ENCODE data around the gene ADCK2. TPM values are rescaled to one million over a fixed set of nuclear protein-coding genes. Genes with fewer than 3 reads are reported as not detected.
"Not testable (repeated sequence)": the region's sequence is repeated elsewhere in the genome, so short reads cannot be mapped to it uniquely, and the experiment has no call there.

The ADCK2 gene
- total RNA-seq, 1 donor from 2014 or later = 20.2 TPM

DNA sequence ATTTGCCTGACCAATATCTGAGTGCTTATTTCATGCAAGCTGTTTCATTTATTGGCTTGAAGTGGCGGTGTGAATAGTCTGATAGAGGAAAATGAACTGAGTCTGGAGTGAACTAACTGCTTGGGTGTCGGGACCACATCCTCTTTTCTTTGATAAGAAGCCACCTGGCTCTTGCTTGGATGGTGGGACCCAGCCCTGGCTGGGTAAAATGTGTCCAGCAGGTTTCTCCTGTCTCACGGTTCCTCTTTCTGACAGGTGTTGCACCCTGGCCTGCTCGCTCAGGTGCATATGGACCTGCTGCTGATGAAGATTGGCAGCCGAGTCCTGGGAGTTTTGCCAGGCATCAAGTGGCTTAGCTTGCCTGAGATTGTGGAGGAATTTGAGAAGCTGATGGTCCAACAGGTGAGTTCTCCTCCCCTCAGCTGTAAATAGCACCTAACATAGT, 1.6 kb downstream of the ADCK2 start:
- peak; percentile 5 for ATAC-seq

DNA sequence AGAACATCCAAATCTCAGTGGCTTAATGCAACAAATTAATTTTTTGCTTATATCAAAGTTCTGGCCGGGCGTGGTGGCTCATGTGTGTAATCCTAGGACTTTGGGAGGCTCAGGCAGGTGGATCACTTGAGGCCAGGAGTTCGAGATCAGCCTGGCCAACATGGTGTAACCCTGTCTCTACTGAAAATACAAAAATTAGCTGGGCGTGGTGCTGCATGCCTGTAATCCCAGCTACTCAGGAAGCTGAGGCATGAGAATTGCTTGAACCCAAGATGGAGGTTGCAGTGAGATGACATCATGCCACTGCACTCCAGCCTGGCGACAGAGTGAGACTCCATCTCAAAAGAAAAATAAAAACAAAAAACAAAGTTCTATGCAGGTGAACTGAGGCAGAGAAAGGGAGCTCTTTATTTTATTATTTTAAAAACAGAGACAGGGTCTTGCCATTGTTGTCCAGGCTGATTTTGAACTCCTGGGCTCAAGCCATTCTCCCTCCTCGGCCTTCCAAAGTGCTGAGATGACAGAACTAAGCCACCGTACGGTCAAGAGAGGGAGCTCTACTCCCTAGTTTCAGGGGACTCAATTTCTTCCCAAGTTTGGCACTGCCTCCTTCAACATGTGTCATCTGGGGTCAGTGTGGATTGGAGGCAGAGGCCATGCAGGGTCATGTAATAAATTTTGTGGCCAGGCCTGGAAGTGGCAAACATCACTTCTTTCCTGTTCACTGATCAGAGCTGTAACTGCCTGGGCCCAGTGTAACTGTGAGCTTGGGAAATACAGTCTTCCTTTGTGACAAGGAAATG, 2.4 kb downstream of the ADCK2 start:
- ATAC-seq = no peak

- ATAC-seq = no peak
Observed at GRCh38 chr7:140675726-140676125, 3.0 kb downstream of the ADCK2 start.

DNA sequence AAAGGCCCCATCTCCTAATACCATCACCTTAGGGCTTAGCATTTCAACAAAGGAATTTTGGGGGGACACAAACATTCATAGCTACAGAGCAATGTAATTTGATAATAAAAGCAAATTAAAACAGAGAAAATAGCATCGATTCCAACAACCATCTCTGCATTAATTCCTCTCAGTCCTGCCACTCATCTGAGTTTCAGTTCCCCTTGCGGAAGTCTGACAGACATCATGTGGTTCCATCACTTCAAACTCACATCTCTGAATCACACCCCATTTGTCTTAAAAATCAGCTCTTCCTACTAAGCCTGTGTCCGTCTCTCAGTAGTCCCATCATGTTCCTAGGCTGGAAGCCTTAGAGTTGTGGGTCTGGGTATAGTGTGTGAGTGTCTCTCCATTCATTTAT, 3.6 kb downstream of the ADCK2 start:
- ATAC-seq = no peak

DNA sequence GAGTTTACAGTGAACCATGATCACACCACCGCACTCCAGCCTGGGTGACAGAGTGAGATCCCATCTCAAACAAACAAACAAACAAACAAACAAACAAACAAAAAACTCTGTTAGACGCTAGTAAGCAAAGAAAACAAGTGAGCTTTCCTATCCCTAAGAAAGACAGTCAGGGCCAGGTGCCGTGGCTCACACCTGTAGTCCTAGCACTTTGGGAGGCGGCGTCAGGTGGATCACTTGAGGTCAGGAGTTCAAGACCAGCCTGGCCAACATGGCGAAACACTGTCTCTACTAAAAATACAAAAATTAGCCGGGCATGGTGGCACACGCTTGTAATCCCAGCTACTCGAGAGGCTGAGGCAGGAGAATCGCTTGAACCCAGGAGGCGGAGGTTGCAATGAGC, 4.2 kb downstream of the ADCK2 start:
- ATAC-seq = not testable (repeated sequence)

GRCh38 chr7:140677496-140677895, 4.8 kb downstream of the ADCK2 start:
- no peak for ATAC-seq

DNA sequence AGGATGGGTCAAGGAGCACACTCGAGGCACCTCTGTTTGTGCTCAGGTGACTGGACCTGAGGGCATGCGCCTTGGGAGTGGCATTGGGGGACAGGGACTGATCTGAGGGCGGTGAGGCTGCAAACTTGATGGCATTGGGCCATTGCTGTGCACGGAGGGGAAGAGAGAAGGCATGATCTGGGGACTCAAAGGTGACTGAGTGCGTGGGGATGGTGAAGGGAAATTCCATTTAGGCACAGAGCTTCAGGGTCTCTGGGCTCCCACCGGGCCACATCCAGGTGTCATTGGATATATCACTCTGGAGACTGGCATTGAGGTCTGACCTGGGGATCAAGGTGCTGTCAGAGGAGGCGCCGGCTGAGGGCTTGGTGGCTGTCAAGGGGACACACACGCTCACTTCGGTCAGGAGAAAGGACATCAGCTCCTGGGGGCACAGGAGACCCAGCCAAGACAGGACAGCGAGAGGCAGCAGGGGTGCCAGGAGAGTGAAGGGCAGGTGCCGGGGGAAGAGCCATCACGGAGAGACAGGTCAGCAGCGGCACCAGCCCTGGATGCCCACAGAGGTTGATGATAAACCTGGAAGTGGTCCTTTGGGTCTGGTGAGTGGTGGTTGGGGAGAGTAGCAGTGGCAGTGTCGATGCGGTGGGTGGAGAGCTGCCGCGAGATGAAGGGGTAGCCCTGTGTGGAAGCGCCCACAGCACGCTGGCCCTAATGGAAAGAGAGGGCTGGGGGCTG, 5.5 kb downstream of the ADCK2 start:
- ATAC-seq = no peak

DNA sequence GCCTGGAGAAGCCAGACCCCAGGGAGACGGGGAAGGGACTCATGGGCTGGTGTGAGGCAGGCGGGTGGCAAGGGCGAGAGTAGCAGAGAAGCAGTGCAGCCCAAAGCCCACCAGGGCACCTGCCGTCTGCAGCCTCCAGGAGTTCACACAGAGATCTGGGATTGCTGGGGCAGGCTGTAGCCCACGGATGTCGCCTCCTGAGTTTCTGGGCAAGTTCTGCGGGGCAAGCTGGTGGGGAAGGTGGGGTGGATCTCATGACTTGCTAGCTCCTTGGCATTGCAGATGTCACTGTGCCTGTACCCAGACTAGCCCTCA, 6.0 kb downstream of the ADCK2 start:
- ATAC-seq = no peak

DNA sequence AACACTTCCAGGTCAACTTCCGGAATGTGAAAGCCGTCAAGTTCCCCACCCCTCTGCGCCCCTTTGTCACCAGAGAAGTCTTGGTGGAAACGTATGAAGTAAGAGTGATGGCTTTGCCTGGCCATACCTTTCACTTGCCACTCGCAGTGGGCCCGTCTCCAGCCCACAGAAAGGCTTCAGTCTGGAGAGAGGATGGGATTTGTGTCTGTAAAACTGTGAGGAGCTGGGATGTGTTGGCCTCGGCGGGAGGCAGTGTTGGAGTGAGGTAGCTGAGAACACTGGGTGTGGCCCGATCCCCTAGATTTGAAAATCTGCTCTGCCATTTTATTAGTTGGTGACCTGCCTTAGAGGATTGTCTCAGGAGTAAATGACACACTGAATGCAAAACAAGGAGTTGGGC, 6.4 kb downstream of the ADCK2 start:
- no peak for ATAC-seq

- ATAC-seq = no peak
Observed at GRCh38 chr7:140680886-140681285, 8.1 kb downstream of the ADCK2 start.

DNA sequence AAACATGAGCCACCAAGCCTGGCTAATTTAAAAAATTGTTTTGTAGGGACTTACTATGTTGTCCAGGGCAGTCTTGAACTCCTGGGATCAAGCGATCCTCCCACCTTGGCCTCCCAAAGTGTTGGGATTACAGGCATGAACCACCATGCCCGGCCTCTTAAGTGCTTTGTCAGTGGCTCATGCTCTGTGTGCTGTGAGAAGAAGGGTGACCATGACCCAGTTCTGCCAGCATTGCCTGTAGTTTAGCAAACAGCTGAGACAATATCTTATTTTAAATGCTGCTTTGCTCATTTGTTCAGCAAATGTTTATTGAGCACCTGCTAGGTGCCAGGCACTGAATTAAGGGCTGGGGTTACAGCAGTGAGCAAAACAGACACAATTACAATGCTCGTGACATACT, 9.0 kb downstream of the ADCK2 start:
- ATAC-seq = no peak

DNA sequence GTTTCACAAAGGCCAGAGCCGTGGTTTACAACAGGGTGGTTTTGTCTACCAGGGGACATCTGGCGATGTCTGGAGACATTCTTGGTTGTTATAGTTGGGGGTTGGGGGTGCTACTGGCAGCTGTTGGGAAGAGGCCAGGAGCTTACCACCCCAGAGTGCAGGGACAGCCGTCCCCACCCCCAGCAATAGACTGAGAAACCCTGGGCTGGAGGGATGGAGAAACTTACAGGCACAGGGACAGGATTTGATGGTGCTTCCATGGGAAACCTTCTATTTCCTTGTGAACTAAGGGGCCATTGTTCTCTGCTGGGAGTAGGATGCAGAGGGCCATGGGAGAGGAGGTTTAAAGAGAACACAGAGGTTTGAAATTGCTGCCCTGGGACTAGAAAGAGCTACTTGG, 10.9 kb downstream of the ADCK2 start:
- no peak for ATAC-seq

- ATAC-seq = peak; percentile 25
Observed at GRCh38 chr7:140684066-140684950, 11.6 kb downstream of the ADCK2 start.

DNA sequence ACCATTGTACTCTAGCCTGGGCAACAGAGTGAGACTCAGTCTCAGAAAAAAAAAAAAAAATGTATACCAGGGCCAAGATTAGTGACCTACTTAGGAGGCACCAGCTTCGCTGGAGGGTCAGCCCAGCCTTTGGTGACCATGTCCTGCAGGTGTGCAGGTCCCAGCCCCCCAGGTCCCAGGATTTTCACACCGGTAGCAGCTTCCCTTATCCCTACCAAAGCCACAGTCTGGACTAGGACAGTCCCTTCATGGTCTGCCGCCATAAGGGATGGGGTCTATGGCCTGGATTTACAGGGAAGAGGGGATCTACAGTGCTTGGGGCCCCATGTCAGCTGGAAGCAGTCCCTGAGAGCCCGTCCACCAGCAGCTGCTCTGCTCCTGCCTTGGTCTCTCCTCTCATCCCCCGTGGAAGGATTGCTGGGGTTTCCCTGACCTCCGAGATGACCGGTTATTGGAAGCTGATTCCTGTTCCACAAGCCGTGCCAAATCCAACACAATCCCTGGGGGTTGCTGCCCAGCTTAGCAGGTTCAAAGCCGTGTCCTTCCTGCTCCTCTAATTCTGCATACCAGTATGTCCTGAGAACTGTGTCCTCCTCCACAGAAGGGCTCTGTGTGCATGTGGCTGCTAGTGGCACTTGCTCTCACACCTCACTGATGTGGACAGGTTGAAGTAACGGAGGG, 12.8 kb downstream of the ADCK2 start:
- no peak for ATAC-seq

GRCh38 chr7:140686921-140687320, 14.2 kb downstream of the ADCK2 start:
- no peak for ATAC-seq

- no peak for ATAC-seq
Observed at GRCh38 chr7:140688341-140688740, 15.6 kb downstream of the ADCK2 start.

DNA sequence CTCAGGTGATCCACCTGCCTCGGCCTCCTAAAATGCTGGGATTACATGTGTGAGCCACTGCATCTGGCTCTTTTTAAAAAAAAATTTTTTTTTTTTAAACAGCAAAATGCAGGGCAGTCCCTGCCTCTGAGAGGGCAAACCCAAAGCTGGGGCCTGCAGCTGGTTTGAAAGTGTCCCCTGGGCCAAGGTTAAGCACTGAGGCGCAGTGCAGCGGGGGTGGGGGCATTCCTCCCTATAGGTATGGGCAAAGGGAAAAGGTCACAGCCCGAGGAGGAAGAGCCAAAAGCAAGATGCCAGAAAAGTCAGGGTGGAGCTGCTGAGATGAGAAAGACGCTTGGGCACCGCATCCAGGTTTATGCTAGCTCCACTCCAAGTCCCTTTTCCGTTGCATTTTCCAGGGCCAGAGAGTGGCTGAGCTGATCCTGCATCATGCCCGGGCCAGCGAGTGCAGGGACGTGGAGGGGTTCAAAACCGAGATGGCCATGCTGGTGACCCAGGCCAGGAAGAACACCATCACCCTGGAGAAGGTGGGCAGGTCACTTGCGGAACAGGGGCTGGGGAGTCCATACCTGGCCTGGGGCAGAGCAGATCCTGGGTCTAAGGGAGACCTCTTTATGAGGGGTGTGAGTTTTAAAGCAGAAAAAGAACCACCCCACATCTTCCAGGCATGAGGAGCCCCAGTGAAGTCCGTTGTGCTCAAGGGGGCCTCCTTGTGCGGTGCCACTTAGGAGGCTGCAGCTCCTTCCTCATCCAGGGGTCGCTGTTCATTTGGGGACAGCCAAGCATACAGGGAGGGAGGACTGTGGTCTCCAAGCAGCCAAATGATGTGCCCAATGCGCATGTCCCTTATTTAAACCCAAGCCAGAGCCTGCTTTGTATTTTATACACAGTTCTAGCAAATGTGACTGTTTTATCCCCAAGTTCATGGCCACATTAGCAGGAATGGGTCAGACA, 16.7 kb downstream of the ADCK2 start:
- no peak for ATAC-seq

GRCh38 chr7:140691376-140692045, 18.8 kb downstream of the ADCK2 start:
- ATAC-seq = no peak

DNA sequence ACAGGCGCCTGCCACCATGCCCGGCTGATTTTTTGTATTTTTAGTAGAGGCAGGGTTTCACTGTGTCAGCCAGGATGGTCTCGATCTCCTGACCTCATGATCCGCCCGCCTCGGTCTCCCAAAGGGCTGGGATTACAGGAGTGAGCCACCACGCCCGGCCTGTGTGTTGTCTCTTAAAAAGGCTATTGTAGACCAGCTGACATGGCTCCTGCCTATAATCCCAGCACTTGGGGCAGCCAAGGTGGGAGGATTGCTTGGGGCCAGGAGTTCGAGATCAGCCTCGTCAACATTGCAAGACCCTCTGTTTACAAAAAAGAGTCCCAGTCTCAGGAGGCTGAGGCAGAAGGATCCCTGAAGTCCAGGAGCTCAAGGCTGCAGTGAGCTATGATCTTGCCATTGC, 21.1 kb downstream of the ADCK2 start:
- not testable (repeated sequence) for ATAC-seq

DNA sequence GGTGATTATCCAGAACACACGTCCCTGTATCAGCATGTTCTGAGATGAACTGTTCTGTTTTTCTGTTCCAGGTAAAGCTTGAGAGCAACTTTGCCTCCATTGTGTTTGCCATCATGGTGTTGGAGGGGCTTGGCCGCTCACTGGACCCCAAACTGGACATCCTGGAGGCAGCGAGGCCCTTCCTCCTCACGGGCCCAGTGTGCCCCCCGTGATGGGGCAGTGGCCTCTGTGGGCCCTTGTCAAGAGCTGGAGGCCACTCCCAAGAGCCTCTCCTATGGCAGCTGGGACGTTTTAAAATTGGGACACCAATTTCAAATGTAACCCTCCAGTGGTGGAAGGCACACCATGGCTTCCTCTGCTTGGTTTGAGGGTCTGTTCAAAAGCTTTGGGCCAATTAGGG, 21.8 kb downstream of the ADCK2 start:
- no peak for ATAC-seq

GRCh38 chr7:140695381-140695780, 22.6 kb downstream of the ADCK2 start:
- ATAC-seq = no peak

All from esophagus mucosa (tissue), 1 donor.